BE2C (cell line): ENCODE results near the gene TMIGD3.

Experiments
- DNase-seq: peaks from one replicate; pipeline ENCODE4 v3.0.0-alpha.2; 2020
- H3K27me3 ChIP-seq: fragments of 250-450 bp; sonication (Bioruptor Pico); 2 replicates; pipeline ENCODE4 v1.5.1; 2020; ENCODE audit warnings: mild to moderate bottlenecking
- H3K36me3 ChIP-seq: fragments of 250-450 bp; sonication (Bioruptor Pico); 2 replicates; pipeline ENCODE4 v1.5.1; 2020; ENCODE audit warnings: mild to moderate bottlenecking
- H3K4me1 ChIP-seq: fragments of 250-450 bp; sonication (Bioruptor Pico); 2 replicates; pipeline ENCODE4 v1.5.1; 2020
- H3K4me3 ChIP-seq: 2 replicates; pipeline ENCODE4 v1.5.1; 2011; ENCODE audit warnings: low read depth, low read length
- H3K9me3 ChIP-seq: fragments of 250-450 bp; sonication (Bioruptor Pico); 2 replicates; pipeline ENCODE4 v1.5.1; 2020
- CTCF ChIP-seq: IDR thresholded peaks from 2 replicates; pipeline ENCODE4 v1.5.1; 2012; ENCODE audit warnings: mild to moderate bottlenecking, low read depth, low read length

Gene TMIGD3

DNA sequence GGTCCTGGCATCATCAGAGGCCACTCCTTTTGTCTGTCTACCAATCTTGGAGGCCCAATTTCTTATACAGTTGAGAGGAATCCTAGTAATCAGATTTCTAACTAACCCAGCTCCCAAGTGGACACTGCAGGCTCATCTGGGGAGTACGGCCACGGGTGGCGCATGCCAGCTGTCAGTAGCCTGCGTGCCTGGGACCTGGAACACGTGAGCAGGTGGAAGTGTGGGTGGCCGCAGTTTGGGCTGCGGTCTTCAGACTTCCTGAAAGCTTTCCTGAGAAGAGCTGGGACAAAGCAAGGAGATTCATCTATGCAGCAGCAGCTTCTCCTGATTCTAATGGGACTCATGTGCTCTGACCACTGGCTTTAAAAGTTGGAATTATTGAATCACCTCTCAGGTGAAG lies 12.4 kb downstream of the TMIGD3 start:
- TF ChIP-seq CTCF, result no peak
- no peaks in the 10 kb centered on the region; the same call in 1 of the 2 replicates for H3K9me3 ChIP-seq
- H3K4me1 ChIP-seq, result no peaks in the 10 kb centered on the region
- no peak for DNase-seq
- no peak overlapping the region for H3K4me3 ChIP-seq
- peaks cover 12% of the 10 kb centered on the region for H3K27me3 ChIP-seq
- H3K36me3 ChIP-seq, result no peaks in the 10 kb centered on the region

DNA sequence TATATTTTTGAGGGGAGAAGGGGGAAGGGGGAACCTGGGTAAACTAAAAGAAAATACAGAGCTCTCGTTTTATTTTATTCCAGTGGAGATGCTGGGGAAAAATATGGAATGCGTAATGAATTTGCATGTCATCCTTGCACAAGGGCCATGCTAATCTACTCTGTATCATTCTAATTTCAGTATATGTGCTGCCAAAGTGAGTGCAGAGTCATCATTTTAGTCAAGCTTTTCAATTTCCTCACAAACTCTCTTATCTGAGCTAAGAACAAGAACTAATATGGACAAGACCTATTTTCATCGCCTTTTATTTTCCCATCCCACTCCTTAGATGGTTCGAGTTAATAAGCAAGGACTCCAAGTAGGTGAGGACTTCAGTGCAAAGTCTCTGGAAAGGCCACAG lies 13.2 kb downstream of the TMIGD3 start:
- DNase-seq, result no peak
- H3K36me3 ChIP-seq, result no peaks in the 10 kb centered on the region
- peaks cover 12% of the 10 kb centered on the region for H3K27me3 ChIP-seq
- H3K4me1 ChIP-seq, result no peaks in the 10 kb centered on the region
- TF ChIP-seq CTCF, result no peak
- H3K9me3 ChIP-seq, result no peaks in the 10 kb centered on the region
- no peak overlapping the region for H3K4me3 ChIP-seq

GRCh38 chr1:111489604-111490003 lies 13.8 kb downstream of the TMIGD3 start:
- TF ChIP-seq CTCF, result no peak

GRCh38 chr1:111488669-111489068 lies 14.8 kb downstream of the TMIGD3 start:
- no peaks in the 10 kb centered on the region for H3K9me3 ChIP-seq
- TF ChIP-seq CTCF, result no peak
- no peaks in the 10 kb centered on the region for H3K4me1 ChIP-seq
- H3K36me3 ChIP-seq, result no peaks in the 10 kb centered on the region
- no peak overlapping the region for H3K4me3 ChIP-seq
- peaks cover 2% of the 10 kb centered on the region for H3K27me3 ChIP-seq
- no peak for DNase-seq

More at GRCh38 chr1:111489604-111490003, 13.8 kb downstream of the TMIGD3 start:
- no peak for DNase-seq
- Histone ChIP-seq H3K4me1 (no peaks in the 10 kb centered on the region), H3K27me3 (peaks cover 7% of the 10 kb centered on the region), H3K36me3 (no peaks in the 10 kb centered on the region), H3K9me3 (no peaks in the 10 kb centered on the region), H3K4me3 (no peak overlapping the region)

GRCh38 chr1:111487133-111487532 lies 16.3 kb downstream of the TMIGD3 start:
- no peak for DNase-seq
- Histone ChIP-seq H3K9me3 (no peaks in the 10 kb centered on the region), H3K27me3 (no peaks in the 10 kb centered on the region), H3K4me1 (no peaks in the 10 kb centered on the region), H3K4me3 (no peak overlapping the region), H3K36me3 (no peaks in the 10 kb centered on the region)
- TF ChIP-seq CTCF, result no peak

- Histone ChIP-seq H3K4me3 (no peak overlapping the region), H3K27me3 (0 out of 2 replicates have a peak, but pooled peaks cover 3% of the 10 kb centered on the region), H3K4me1 (no peaks in the 10 kb centered on the region), H3K36me3 (no peaks in the 10 kb centered on the region), H3K9me3 (no peaks in the 10 kb centered on the region)
- no peak for DNase-seq
- no peak for TF ChIP-seq CTCF
These were observed 17.0 kb downstream of the TMIGD3 start for GRCh38 chr1:111486431-111486830.
